8988T (cell line): Measurements from ENCODE around the gene HSP90B1.

Source experiments
- DNase-seq: peaks from one replicate; pipeline ENCODE4 v3.0.0; 2011

HSP90B1 gene

GRCh38 chr12:103930034-103930786 is at the start of gene HSP90B1:
Gene HSP90B1 (plus strand): TSS chr12:103930410. CDS start chr12:103930516, 106 bp downstream.
- peak; percentile 88 for DNase-seq

GRCh38 chr12:103881261-103881660 is 48.9 kb upstream of the HSP90B1 start:
- DNase-seq: no peak

GRCh38 chr12:103882861-103883596 is 47.2 kb upstream of the HSP90B1 start:
- no peak for DNase-seq

GRCh38 chr12:103883908-103884307 is 46.3 kb upstream of the HSP90B1 start:
- DNase-seq: no peak

GRCh38 chr12:103884316-103884715 is 45.9 kb upstream of the HSP90B1 start:
- no peak for DNase-seq

- DNase-seq: no peak
Observed at GRCh38 chr12:103886195-103886797, 43.9 kb upstream of the HSP90B1 start.

DNA sequence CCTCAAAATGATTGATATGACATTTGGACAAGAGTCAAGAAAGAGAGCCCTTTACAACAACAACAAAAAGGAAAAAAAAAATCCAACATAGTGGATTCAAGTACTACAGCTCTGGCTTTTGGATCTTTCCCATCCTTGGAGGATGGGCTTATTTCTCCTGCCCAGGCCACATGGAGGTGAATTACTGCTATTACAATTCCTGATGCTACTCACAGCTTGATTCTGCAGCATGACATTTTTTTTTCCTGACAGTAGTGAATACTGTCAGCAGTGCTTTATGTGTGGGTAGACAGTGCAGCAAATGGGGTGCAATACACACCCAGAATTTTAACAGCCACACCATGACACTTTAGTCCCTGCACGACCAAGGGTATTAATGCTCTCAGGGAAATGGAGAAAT is 42.5 kb upstream of the HSP90B1 start:
- DNase-seq: no peak

- no peak for DNase-seq
Observed at GRCh38 chr12:103897316-103897715, 32.9 kb upstream of the HSP90B1 start.

- DNase-seq: no peak
Observed at GRCh38 chr12:103901518-103902173, 28.6 kb upstream of the HSP90B1 start.

DNA sequence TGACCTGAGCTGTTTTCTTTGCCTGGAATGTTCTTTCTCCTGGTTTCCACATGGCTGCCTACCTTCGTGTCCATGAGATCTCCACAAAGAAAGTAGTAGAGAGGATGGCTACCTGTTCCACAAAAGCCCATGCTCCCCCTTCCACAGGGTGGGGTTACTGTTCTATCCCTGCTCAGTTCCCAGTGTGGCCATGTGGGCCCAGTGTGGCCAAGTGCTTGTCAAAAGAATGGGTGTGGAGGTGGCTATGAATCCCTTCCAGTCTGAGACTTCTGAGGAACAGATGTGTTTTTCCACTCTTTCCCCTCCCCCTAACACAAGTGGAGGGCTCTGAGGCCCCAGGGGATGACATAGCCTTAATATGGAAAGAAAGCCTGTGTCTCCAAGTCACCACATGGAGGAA is 26.2 kb upstream of the HSP90B1 start:
- no peak for DNase-seq

GRCh38 chr12:103905730-103906349 is 24.4 kb upstream of the HSP90B1 start:
- no peak for DNase-seq

DNA sequence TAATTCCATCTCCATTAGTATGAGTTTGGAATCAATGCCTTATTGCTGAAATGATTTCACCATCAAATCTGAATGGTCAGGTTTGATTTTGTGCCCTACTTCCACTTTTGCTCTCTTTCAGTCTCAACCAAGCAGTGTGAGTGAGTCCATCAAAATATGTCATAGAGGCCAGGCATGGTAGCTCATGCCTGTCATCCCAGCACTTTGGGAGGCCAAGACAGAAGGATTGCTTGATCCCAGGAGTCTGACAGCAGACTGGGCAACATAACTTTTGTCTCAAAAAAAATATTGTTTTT is 22.0 kb upstream of the HSP90B1 start:
- DNase-seq: no peak

DNA sequence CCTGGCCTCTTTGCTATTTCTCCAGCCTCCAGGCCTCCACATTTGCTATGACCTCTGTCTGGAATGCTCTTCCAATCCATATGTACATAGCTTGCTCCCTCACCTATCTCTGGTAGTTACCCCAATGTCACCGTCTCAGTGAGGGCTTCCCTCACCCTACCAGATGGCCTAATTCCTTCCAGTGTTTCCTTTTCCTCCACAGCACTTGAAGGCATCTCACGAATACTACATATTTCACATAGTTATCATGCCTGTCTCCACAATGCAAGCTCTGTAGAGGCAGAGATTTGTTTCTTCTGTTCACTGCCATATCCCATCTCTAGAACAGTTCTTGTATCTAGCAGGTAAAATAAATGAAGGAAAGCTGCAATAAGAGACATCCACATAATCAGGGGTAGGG is 21.3 kb upstream of the HSP90B1 start:
- no peak for DNase-seq

DNA sequence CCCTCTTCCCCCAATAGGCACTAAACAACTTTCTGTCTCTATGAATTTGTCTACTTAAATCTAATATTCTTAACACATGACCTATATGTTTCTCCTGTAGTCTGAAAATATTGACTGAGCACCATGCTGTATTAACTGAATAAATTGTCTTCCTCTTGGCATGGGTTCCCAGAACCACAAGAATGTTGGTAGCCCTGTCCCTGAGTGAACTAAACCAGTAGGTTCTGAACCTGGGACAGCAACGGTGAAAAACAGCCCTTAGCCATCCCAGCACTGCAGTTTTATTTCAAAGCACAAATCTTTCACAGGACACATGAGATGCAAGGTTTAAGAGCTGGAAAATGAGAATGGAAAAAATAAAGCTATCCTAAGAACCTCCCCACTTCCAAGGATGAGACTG is 20.4 kb upstream of the HSP90B1 start:
- no peak for DNase-seq

GRCh38 chr12:103912069-103912468 is 18.1 kb upstream of the HSP90B1 start:
- no peak for DNase-seq

GRCh38 chr12:103913100-103913499 is 17.1 kb upstream of the HSP90B1 start:
- no peak for DNase-seq

GRCh38 chr12:103915306-103915705 is 14.9 kb upstream of the HSP90B1 start:
- no peak for DNase-seq

DNA sequence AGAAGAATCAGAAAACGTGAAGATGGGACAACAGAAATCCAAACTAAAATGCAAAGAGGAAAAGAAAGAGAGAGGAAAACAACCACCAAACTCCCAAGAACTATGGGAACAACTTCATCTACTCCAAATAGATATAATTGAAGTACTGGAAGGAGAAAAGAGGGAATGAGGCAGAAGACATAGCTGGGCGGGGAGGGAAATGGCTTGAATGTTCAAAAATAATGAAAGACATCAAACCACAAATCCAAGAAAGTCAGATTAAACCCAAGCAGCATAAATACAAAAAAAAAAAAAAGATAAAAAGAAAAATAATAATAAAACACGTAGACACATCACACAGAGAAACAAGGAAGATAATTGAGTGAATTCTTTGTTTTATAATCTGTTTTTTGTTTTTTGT is 12.3 kb upstream of the HSP90B1 start:
- no peak for DNase-seq

DNA sequence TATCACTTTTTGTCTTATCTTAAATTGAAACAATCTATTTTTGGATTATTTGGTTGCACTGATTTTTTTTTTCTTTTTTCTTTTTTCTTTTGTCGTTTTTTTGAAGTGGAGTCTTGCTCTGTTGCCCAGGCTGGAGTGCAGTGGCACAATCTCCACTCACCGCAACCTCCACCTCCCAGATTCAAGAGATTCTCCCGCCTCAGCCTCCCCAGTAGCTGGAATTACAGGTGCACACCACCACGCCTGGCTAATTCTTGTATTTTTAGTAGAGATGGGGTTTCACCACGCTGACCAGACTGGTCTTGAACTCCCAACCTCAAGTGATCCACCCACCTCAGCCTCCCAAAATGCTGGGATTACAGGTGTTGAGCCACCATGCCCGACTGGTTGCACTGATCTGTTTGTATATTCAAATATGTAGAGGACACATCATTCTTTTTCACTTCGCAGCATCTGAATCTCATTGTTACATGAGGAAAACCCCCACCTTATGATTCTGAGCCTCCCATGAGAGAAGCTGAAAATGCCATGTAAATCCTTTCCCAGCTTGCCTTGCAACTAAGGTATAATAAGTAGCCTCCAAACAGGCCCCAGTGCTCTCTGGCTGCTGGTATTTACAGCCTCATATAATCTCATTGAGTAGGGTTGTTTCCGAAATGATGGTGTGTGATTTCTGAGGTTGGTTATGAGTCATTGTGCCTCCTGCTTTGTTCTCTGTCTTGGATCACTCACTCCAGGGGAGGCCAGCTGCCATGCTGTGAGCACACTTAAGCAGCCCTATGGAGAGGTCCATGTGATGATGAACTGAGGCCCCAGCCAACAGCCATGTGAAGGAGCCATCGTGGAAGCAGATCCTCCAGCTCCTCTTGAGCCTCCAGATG is 5.2 kb upstream of the HSP90B1 start:
- DNase-seq: no peak

- DNase-seq: no peak
Observed at GRCh38 chr12:103928682-103929045, 1.5 kb upstream of the HSP90B1 start.

DNA sequence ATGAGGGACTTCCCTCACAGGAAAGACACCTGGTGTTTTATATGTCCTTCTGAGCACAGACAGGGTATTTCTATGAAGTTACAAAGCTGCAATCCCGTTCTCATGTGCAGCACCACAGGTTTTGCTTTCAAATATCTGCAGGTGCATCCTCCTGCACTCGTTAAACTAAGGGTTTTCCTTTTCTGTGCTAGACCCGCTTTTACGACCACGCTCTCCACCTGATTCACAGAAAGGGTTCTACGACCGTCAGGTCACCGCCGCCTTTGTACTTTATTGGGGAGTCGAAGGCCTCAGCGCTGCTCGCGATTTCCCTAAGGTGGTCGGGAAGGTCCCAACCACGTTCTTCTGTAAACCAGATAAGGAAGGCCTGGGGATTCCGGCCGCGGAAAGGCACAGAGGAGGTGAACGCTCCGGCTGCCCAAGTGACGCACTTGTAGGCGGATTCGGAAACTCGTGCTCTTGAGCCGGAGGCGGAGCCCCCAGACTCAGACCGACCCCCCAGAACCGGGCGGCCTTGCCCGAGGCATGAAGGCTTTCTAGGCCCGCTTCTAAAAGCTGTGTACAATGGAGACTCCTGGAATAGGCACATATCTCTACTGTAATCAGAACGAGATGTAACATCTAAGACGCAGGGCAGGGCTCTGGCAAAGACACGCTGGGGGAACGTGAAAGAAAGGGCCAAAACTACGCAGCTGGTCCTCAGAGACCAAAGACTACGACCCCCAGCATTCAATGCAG is 995 bp upstream of the HSP90B1 start:
- DNase-seq: peak; percentile 52

- no peak for DNase-seq
Observed at GRCh38 chr12:103929784-103930033, 501 bp upstream of the HSP90B1 start.
